ENCODE measurements around the gene BAIAP2L2. TPM values are rescaled to one million over a fixed set of nuclear protein-coding genes. Genes with fewer than 3 reads are reported as not detected.
A peak's percentile ranks its signal among the peaks of the same experiment; 100 is the strongest.

Gene BAIAP2L2
- total RNA-seq, 2 donors from 2014 or later: 2.5 TPM; not detected in 1

DNA sequence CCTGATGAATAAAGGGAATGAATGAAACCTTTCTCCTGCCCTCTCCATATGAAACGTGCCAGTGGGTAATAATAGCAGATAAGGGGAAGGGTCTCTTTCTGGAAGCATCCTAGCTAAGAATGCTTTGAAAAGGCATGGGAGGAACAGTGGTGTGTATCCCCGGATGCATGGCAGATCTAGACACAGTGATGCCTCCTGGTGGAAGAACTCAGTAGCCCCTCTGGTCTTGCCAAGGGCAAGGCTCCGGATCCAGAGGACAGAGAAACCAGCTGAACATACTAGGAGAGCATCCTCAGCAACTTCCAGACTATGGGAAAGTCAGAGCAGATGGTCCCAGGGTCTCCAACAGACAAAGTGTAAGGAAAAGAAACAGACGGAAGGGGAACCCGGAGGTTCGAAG lies 6.4 kb downstream of the BAIAP2L2 start:
- TF ChIP-seq, protein P1, sequence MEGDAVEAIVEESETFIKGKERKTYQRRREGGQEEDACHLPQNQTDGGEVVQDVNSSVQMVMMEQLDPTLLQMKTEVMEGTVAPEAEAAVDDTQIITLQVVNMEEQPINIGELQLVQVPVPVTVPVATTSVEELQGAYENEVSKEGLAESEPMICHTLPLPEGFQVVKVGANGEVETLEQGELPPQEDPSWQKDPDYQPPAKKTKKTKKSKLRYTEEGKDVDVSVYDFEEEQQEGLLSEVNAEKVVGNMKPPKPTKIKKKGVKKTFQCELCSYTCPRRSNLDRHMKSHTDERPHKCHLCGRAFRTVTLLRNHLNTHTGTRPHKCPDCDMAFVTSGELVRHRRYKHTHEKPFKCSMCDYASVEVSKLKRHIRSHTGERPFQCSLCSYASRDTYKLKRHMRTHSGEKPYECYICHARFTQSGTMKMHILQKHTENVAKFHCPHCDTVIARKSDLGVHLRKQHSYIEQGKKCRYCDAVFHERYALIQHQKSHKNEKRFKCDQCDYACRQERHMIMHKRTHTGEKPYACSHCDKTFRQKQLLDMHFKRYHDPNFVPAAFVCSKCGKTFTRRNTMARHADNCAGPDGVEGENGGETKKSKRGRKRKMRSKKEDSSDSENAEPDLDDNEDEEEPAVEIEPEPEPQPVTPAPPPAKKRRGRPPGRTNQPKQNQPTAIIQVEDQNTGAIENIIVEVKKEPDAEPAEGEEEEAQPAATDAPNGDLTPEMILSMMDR (IDR thresholded peaks at IDR 0.05): peak; percentile 15

DNA sequence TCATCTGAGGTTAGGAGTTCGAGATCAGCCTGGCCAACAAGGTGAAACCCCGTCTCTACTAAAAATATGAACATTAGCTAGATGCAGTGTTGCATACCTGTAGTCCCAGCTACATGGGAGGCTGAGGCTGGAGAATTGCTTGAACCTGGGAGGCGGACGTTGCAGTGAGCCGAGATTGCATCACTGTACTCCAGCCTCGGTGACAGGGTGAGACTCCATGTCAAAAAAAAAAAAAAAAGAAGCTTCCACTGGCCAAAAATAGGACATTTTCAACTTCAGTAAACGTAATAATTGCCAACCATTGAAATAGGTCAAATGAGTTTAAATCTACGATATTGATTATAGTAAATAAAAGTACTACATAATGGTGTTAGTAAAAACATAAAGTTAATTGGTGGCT lies 6.8 kb downstream of the BAIAP2L2 start:
- ATAC-seq (ENCODE audit: insufficient number of reproducible peaks, low FRiP score, low read depth): no peak
- Histone ChIP-seq H3K36me3 (no peaks in the 10 kb centered on the region), H3K4me1 (ENCODE audit: control insufficient read depth in 1 of 2, low read depth in 2 of 2) (peaks cover 2 to 15% of the 10 kb centered on the region in 2 donors), H3K27ac (no peak overlapping the region), H3K9me3 (no peaks in the 10 kb centered on the region), H3K27me3 (replicated peaks; ENCODE audit: insufficient read depth) (no peaks in the 10 kb centered on the region), H3K4me3 (no peak overlapping the region)
- no peak for DNase-seq (ENCODE audit: low spot score)
- TF ChIP-seq, protein P1 (IDR thresholded peaks at IDR 0.05): no peak

More for the DNA sequence above, 6.4 kb downstream of the BAIAP2L2 start:
- H3K4me3 ChIP-seq: no peak overlapping the region
- no peak overlapping the region for H3K27ac ChIP-seq
- no peaks in the 10 kb centered on the region for H3K27me3 ChIP-seq (replicated peaks; ENCODE audit: insufficient read depth)
- no peaks in the 10 kb centered on the region for H3K9me3 ChIP-seq
- no peak for DNase-seq (ENCODE audit: low spot score)
- H3K36me3 ChIP-seq: no peaks in the 10 kb centered on the region
- peaks cover 0 to 12% of the 10 kb centered on the region in 2 donors for H3K4me1 ChIP-seq (ENCODE audit: control insufficient read depth in 1 of 2, low read depth in 2 of 2)
- ATAC-seq (ENCODE audit: insufficient number of reproducible peaks, low FRiP score, low read depth): no peak

DNA sequence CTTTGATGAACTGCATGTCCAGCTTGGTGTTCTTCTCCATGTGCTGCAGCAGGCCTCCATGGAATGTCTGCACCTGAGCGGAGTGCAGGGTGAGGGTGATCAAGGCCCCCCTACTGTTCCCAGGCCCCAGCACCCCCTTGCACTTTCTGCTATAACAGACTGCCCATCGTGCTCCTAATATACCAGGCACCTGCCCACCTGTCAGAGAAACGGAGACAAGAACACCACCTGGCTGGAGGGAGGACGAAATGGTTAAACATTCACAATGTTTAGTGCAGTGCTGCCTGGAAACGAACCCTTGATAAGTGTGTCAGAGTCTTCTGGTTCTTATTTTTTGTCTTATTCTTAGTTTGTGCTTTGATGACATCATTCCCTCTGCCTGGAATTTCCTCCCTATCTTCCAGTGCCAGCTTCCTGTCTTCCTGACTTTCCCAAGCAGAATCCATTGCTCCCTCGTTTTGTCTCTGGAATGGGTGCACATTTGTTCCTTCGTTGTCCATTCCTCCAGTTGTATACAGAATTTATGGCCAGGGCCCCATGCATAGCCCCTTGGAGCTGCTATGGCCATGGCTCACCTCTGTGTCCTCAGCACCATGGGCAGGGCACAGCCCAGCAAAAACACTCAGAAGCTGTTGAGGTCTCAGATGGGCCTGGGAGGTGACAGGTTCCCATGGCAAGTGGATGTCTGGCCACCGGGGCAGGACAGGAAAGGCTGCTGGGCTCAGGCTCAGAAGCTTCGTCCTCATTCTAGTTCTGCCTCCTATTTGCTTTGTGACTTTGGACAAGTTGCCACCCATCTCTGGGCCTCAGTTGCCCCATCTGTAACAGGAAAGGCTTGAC lies 11.9 kb downstream of the BAIAP2L2 start:
- Histone ChIP-seq H3K4me1 (ENCODE audit: control insufficient read depth in 1 of 2, low read depth in 2 of 2) (peaks cover 8 to 18% of the 10 kb centered on the region in 2 donors), H3K4me3 (no peak overlapping the region), H3K9me3 (no peaks in the 10 kb centered on the region), H3K27ac (peak overlapping the region; percentile 31 to 37), H3K27me3 (replicated peaks; ENCODE audit: insufficient read depth) (no peaks in the 10 kb centered on the region), H3K36me3 (no peaks in the 10 kb centered on the region)
- no peak for ATAC-seq (ENCODE audit: insufficient number of reproducible peaks, low FRiP score, low read depth)
- TF ChIP-seq, protein P1 (IDR thresholded peaks at IDR 0.05): no peak
- DNase-seq (ENCODE audit: low spot score): no peak

DNA sequence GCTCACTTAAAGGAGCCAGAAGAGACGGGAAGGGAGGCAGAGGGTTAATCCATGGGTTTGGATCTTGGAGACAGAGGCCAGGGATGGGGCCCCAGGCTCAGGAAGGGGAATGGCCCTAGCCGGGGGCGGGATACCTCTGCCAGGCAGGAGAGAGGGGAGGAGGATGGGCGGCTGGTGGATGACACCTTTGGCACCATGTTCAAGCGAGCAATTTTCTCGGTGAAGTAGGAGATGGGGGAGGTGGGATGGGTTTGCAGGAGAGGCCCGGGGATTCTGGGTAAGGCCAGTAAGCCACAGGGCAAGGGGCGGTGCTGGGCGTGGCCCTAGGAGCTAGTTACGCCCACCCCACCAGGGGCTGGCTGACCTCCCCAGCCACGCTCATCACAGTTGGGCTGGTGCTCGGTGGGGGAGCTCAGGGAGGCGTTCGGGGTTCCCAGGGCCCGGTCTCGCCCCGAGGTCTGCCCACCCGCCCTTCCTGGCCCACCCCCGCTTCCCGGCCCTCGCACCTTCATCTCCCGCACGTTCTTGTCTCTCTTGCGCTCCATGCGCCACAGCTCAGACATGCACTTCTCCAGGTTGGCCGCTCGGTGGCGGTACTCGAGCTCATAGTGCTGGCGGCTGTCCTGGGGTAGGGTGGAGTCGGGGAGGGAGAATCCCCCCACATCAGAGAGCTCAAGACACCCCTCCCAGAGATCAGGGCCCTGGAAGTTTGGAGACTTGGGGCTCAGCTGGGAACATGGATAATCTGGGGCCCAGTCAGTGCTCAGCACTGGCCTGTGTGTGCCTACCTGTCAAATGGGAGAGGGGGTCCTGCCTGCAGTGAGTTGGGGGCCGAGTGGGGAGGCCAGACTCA lies 12.7 kb downstream of the BAIAP2L2 start:
- TF ChIP-seq, protein P1 (IDR thresholded peaks at IDR 0.05): peak; percentile 20
- no peaks in the 10 kb centered on the region for H3K9me3 ChIP-seq
- H3K27me3 ChIP-seq (replicated peaks; ENCODE audit: insufficient read depth): no peaks in the 10 kb centered on the region
- peak overlapping the region in 1 of 2 donors; percentile 23 for H3K27ac ChIP-seq
- no peak overlapping the region for H3K4me3 ChIP-seq
- peaks cover 8 to 18% of the 10 kb centered on the region in 2 donors for H3K4me1 ChIP-seq (ENCODE audit: control insufficient read depth in 1 of 2, low read depth in 2 of 2)
- DNase-seq (ENCODE audit: low spot score): no peak
- H3K36me3 ChIP-seq: no peaks in the 10 kb centered on the region
- ATAC-seq (ENCODE audit: insufficient number of reproducible peaks, low FRiP score, low read depth): no peak

DNA sequence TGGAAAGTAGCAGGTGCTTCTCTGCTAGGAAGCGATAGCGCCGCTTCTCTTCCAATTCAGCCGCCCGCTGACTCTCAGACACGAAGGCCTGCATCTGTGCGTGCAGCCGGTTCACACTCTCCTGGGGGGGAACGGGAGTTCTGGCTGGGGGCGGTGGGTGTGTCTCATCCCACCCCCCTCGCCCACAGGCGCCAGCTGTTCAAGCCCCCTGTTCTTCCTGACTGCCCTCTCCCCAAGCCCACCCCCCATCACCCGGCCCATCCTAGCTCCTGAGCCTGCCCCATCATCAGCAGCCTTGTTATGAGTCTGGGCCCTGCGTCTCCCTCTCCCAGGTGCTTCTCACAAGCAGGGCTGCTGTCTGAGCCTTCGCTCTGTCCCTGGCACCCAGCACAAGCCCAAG lies 13.4 kb downstream of the BAIAP2L2 start:
- H3K4me1 ChIP-seq (ENCODE audit: control insufficient read depth in 1 of 2, low read depth in 2 of 2): peaks cover 8 to 18% of the 10 kb centered on the region in 2 donors
- H3K27ac ChIP-seq: no peak overlapping the region
- ATAC-seq (ENCODE audit: insufficient number of reproducible peaks, low FRiP score, low read depth) (no peak), DNase-seq (ENCODE audit: low spot score) (no peak)
- H3K36me3 ChIP-seq: no peaks in the 10 kb centered on the region
- H3K9me3 ChIP-seq: no peaks in the 10 kb centered on the region
- H3K4me3 ChIP-seq: no peak overlapping the region
- H3K27me3 ChIP-seq (replicated peaks; ENCODE audit: insufficient read depth): no peaks in the 10 kb centered on the region
- TF ChIP-seq, protein P1 (IDR thresholded peaks at IDR 0.05): no peak
